C4-2B (cell line): ENCODE data around the gene RPL36.
"Not testable (repeated sequence)": the region's sequence is repeated elsewhere in the genome, so short reads cannot be mapped to it uniquely, and the experiment has no call there.

Experiments
- H3K27ac ChIP-seq: fragments of 450-650 bp; 2 replicates; pipeline ENCODE4 v1.5.1; 2017
- CTCF ChIP-seq: fragments of 450-650 bp; conservative IDR thresholded peaks from 2 replicates; pipeline ENCODE4 v1.5.1; 2017; ENCODE audit warnings: mild to moderate bottlenecking
- ZFX ChIP-seq: fragments of 450-650 bp; IDR thresholded peaks from 2 replicates; pipeline ENCODE4 v1.6.1; 2017

Gene RPL36

GRCh38 chr19:5727453-5728050, 37.5 kb downstream of the RPL36 start:
- TF ChIP-seq CTCF, result no peak
- no peak for TF ChIP-seq ZFX
- H3K27ac ChIP-seq, result no peak overlapping the region

- not testable (repeated sequence) for H3K27ac ChIP-seq
Observed at GRCh38 chr19:5733172-5733571, 43.1 kb downstream of the RPL36 start.

- TF ChIP-seq CTCF (no peak), ZFX (no peak)
- H3K27ac ChIP-seq, result no peak overlapping the region
Observed at GRCh38 chr19:5738423-5738822, 48.3 kb downstream of the RPL36 start.
